Daoy (cell line): ENCODE measurements around the gene SRGAP3. TPM values are rescaled to one million over a fixed set of nuclear protein-coding genes. Genes with fewer than 3 reads are reported as not detected.
"Not testable (repeated sequence)": the region's sequence is repeated elsewhere in the genome, so short reads cannot be mapped to it uniquely, and the experiment has no call there.

ENCODE experiments used
- DNase-seq: peaks from one replicate; pipeline ENCODE4 v3.0.0-alpha.2; 2015; ENCODE audit warnings: low read depth
- total RNA-seq: library from RNA; depleted of rRNA; stranded (reverse); fragments of >200 nt; shearing (Covaris generic); gene quantifications from 2 replicates; pipeline ENCODE4 v1.2.3, GENCODE V29; 2014

Gene SRGAP3
- total RNA-seq, 1 experiment from 2014 or later: 5.0 TPM

DNA sequence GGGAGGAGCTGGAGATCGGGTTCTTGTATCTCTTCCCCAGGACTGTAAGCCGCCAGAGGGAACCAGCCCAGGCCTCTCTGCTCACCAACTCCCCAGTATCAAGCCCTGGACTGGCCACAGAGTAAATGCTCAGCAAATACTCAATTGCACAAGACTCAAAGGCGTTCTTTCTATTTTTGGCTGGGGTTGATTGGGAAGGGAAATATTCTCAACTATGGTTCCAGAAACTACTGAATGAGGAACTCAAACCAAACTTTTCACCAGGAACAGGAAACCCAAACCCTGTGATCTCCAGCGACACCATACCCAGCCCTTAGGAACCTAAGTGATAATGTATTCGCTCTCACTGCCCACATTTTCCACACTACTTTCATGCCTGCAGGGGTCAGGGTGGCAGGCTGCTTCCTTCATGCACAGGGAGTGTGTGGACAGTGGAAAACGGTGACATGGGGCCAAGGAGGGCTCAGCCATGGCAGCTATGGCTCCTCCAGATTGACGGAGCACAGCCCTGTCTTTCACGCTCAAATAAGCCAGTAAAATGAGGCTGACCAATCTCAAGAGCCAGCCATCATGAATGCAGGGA, 161.5 kb downstream of the SRGAP3 start:
- DNase-seq: no peak

- not testable (repeated sequence) for DNase-seq
These were observed 164.0 kb downstream of the SRGAP3 start for GRCh38 chr3:9085428-9085827.

DNA sequence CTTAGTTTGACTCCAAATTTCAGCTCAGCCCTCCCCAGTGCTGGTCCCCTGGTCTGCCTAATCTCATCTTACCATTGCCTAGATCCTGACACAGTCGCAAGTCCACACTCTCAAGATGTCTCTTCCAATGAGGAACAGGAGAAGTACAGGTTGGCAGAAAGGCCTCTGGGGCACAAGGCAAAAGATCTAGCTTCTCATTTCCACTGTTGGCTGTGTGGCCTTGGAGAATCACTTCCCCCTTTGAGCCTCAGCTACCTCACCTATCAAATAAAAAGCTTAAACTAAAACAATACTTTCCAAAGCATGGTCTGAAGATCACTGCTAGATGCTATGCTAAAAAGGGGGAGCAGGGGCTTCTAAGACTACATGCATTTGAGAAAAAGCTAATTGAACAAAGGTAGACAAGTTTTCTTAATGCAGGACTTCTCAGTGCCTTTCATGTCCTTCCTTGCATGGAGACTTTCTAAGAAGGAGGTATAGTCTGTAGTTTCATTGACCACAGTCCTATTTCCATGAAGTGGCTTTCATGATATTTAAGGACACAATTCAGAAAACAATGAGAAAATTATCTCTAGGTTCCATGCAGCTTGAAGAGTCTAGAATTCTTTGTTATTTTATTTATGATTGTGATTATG, 168.1 kb downstream of the SRGAP3 start:
- DNase-seq: no peak

DNA sequence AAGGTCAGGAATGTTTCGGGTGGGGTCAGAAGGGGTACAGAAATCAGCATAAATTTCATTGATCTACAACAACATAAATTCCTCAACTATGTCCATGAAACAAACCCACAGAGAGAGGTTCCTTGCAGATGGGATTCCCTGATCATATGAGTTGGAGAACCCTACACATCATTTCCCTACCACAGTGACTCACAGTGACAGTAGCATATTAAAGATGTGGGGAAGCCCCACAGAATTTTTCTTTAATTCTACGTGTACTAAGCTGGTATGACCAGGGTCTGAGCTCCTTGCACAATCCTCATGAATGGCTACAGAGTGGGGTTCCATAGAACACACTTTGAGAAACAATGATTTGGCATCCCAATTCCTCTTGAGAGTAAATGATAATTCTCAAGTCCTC, 169.3 kb downstream of the SRGAP3 start:
- peak; percentile 13 for DNase-seq

DNA sequence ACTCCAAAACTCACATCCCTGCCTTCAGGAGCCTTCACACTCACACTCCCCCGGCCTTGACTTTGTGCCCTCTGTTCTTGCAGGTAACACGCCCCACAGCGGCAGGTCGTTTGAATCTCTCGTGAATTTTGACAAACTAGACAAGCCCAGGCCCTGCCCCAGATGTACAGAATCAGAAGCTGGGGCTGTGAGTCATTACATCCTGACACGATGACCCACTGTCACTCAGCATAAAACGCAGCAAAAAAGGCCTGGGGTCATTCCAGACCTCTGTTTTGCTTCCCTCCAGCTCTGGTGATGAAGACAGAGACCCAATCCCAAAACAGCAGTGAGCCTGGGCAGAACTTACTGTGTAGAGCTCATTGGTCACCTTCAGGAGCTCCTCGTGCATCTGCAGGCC, 169.8 kb downstream of the SRGAP3 start:
- DNase-seq: peak; percentile 3

DNA sequence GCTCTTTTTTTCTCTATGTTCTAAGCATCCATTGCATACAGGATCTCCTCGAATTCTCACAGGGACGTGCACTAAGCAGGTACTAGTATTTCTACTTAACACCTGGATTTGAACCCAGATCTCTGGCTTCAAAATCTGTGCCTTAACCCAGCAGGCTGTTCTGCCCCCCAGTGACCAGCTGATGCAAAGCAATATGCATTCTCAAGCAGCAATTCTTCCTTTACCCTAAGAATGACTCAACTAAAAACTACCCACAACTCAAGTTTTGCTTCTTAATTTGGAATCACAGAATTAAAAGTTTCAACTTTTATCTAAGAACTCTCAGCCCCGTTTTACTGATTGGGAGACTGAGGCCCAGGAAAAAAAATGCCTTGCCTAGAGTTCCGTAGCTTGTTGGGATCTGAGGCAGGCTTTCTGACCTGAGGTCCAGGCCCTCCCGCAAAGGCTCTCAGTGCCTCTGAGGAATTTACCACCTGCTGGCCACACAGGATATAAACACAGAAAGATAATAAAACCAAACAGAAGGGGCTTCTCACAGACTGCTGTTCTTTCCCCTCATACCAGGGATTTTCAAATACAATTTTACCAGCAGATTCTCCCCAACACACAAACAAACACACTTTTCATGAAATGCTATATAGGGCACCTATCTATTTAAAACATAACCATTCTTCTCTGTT, 170.7 kb downstream of the SRGAP3 start:
- no peak for DNase-seq

- no peak for DNase-seq
These were observed 172.4 kb downstream of the SRGAP3 start for GRCh38 chr3:9077029-9077428.

GRCh38 chr3:9075762-9076161, 173.7 kb downstream of the SRGAP3 start:
- DNase-seq: no peak

- no peak for DNase-seq
These were observed 175.4 kb downstream of the SRGAP3 start for GRCh38 chr3:9074079-9074478.

DNA sequence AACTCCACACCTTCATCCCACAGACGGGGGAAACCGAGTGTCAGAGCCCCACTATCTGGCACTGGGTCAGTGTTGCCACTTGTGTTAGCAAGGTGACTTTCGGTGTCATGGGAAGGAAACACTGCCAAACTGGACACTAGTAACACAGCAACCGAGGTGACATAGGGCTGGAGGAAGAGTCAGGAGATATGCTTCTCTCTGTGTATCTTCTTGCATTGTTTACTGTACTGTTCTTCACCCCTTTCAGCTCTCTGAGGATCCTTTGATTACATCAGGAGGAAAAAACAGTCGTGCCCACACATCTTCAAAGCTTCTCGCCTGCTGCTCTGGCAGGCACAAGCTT, 176.8 kb downstream of the SRGAP3 start:
- DNase-seq: no peak

- DNase-seq: no peak
These were observed 177.3 kb downstream of the SRGAP3 start for GRCh38 chr3:9071936-9072666.

- DNase-seq: no peak
These were observed 178.5 kb downstream of the SRGAP3 start for GRCh38 chr3:9070961-9071360.

DNA sequence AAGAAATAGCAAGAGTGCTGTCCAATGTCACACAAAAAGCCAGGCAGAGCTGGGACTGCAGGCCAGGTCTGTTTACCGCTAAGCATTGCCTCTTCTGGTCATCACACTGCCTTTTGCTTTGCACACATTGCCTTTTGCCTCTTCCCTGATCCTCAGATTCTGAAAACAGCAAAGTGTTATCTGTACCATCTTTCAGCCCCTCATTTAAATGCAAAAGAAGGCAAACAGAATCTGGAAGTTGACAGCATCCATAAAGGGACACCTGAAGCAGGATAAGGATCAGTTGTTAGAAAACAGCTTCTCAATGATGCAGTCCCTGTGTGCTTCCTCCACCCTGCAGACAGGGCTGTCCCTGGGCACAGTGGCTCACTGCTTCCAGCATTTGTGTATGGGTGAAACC, 179.5 kb downstream of the SRGAP3 start:
- DNase-seq: no peak

DNA sequence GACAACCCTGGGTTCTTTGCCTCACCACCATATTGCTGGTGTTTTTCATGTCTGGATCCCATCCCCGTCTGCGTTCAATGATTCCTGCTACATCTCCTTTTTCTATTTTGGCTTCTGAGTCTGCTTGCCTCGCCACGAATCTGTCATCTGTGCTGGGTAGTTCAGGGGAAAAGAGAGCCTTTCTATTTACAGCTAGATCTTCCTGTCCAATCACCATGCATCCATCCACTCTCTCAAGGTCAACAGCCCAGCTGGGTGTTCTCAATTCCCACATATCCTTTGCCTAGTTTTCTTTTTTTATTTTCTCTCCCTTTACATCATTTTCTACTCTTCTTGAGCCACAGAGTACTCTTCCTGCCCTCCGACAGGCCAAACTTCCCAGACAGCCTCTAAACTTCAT, 181.4 kb downstream of the SRGAP3 start:
- DNase-seq: no peak

GRCh38 chr3:9067352-9067975, 182.0 kb downstream of the SRGAP3 start:
- peak; percentile 43 for DNase-seq

GRCh38 chr3:9066775-9067174, 182.7 kb downstream of the SRGAP3 start:
- DNase-seq: no peak

DNA sequence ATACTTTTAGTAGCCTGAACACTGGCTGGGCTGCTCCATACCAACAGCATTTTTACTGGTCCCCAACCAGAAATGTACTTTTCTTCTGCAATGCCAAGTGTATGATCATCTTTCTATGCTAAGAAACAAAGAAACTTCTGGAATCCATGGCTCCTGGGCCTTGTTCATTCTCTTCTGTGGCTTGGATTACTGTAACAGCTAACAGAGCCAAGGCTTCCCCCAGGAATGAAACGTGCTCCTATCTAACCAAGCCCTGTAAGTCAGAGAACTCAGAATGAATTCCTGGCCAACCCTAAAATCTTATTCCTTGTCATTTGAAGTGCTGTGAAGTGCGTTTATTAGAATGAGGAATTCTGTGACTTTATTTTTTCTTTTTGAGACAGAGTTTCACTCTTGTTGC, 183.3 kb downstream of the SRGAP3 start:
- no peak for DNase-seq

DNA sequence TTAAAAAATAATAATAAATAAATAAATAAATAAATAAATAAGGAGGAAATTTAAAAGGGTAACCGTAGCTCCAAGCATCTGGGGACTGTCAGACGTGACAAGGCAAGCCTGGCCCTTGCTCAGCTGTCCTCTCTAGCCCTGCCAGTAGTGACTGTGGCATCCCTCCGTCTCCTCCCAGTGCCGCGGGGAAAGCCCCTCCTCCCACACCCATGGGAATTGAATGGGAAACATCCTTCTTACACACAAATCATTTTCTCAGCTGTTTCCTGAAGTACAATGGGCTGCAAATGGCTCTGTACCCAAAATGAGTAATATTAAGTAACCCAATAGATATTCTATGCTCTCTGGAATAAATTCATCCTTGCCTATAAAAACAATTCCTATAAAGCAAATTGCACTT, 184.6 kb downstream of the SRGAP3 start:
- DNase-seq: no peak

GRCh38 chr3:9064251-9064650, 185.2 kb downstream of the SRGAP3 start:
- no peak for DNase-seq

DNA sequence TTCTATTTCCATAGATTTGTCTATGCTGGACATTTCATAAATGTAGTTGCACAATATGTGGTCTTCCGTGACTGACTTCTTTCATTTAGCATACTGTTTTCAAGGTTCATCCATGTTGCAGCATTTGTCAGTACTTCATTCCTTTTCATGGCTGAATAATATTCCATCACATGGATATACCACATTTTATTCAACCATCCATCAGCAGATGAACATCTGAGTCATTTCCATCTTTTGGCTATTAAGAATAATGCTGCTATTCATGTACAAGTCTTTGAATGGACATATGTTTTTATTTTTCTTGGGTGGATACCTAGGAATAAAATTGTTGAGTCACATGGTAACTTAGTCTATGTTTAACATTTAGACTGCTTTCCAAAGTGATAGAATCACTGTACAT, 186.9 kb downstream of the SRGAP3 start:
- no peak for DNase-seq

- DNase-seq: no peak
These were observed 187.8 kb downstream of the SRGAP3 start for GRCh38 chr3:9061634-9062033.
